ENCODE data around the gene TNFSF15. TPM values are rescaled to one million over a fixed set of nuclear protein-coding genes. Genes with fewer than 3 reads are reported as not detected.
A peak's percentile ranks its signal among the peaks of the same experiment; 100 is the strongest.

The TNFSF15 gene
- total RNA-seq, 4 donors from 2014 or later, result 0.06 to 0.83 (median 0.25) TPM

- H3K36me3 ChIP-seq, result no peaks in the 10 kb centered on the region
- H3K9me3 ChIP-seq, result no peaks in the 10 kb centered on the region
- DNase-seq (ENCODE audit: extremely low spot score), result peak; percentile 26
- H3K4me1 ChIP-seq, result peaks cover 0 to 24% (median 18%) of the 10 kb centered on the region in 4 donors
- 90% methylated on average over 4 of the region's 4 CpGs for WGBS
- H3K27me3 ChIP-seq, result no peaks in the 10 kb centered on the region
- no peak for TF ChIP-seq CTCF (IDR thresholded peaks at IDR 0.05)
- TF ChIP-seq EP300 (IDR thresholded peaks at IDR 0.05), result no peak
- TF ChIP-seq POLR2AphosphoS5 (IDR thresholded peaks at IDR 0.05), result no peak
- no peak for TF ChIP-seq POLR2A (IDR thresholded peaks at IDR 0.05; ENCODE audit: low read depth)
- intact Hi-C loops (cut with DNase I), result no loop called here
- no peak overlapping the region for H3K4me3 ChIP-seq
- H3K27ac ChIP-seq (replicated peaks in 1 of 4), result no peak overlapping the region
Observed at GRCh38 chr9:114787781-114788498, 17.9 kb downstream of the TNFSF15 start.

- TF ChIP-seq POLR2A (IDR thresholded peaks at IDR 0.05; ENCODE audit: low read depth) (no peak), POLR2AphosphoS5 (IDR thresholded peaks at IDR 0.05) (no peak), CTCF (IDR thresholded peaks at IDR 0.05) (no peak), EP300 (IDR thresholded peaks at IDR 0.05) (no peak)
- H3K4me1 ChIP-seq, result peaks cover 0 to 24% (median 18%) of the 10 kb centered on the region in 4 donors
- H3K36me3 ChIP-seq, result no peaks in the 10 kb centered on the region
- DNase-seq (ENCODE audit: extremely low spot score), result no peak
- H3K9me3 ChIP-seq, result no peaks in the 10 kb centered on the region
- intact Hi-C loops (cut with DNase I), result no loop called here
- H3K4me3 ChIP-seq, result no peak overlapping the region
- H3K27ac ChIP-seq (replicated peaks in 1 of 4), result no peak overlapping the region
- H3K27me3 ChIP-seq, result no peaks in the 10 kb centered on the region
- WGBS, result 87% methylated on average over 2 of the region's 2 CpGs
Observed at GRCh38 chr9:114787214-114787613, 18.6 kb downstream of the TNFSF15 start.

GRCh38 chr9:114785866-114786650, 19.8 kb downstream of the TNFSF15 start:
- Histone ChIP-seq H3K4me3 (no peak overlapping the region), H3K36me3 (no peaks in the 10 kb centered on the region), H3K4me1 (peaks cover 0 to 24% (median 18%) of the 10 kb centered on the region in 4 donors), H3K9me3 (no peaks in the 10 kb centered on the region), H3K27ac (replicated peaks in 1 of 4) (no peak overlapping the region), H3K27me3 (no peaks in the 10 kb centered on the region)
- TF ChIP-seq POLR2AphosphoS5 (IDR thresholded peaks at IDR 0.05) (no peak), CTCF (IDR thresholded peaks at IDR 0.05) (no peak), POLR2A (IDR thresholded peaks at IDR 0.05; ENCODE audit: low read depth) (no peak), EP300 (IDR thresholded peaks at IDR 0.05) (no peak)
- intact Hi-C loops (cut with DNase I), result no loop called here
- WGBS, result 54% methylated on average over 5 of the region's 5 CpGs
- DNase-seq (ENCODE audit: extremely low spot score), result peak; percentile 26

GRCh38 chr9:114784721-114785279, 21.0 kb downstream of the TNFSF15 start:
- Histone ChIP-seq H3K36me3 (no peaks in the 10 kb centered on the region), H3K4me1 (peaks cover 0 to 24% (median 18%) of the 10 kb centered on the region in 4 donors), H3K27ac (replicated peaks in 1 of 4) (no peak overlapping the region), H3K4me3 (no peak overlapping the region), H3K27me3 (peaks cover 0 to 5% (median 0%) of the 10 kb centered on the region in 4 donors), H3K9me3 (no peaks in the 10 kb centered on the region)
- no peak for TF ChIP-seq EP300 (IDR thresholded peaks at IDR 0.05)
- no peak for TF ChIP-seq CTCF (IDR thresholded peaks at IDR 0.05)
- TF ChIP-seq POLR2AphosphoS5 (IDR thresholded peaks at IDR 0.05), result no peak
- TF ChIP-seq POLR2A (IDR thresholded peaks at IDR 0.05; ENCODE audit: low read depth), result no peak
- WGBS, result 45% methylated on average over 6 of the region's 6 CpGs
- intact Hi-C loops (cut with DNase I), result no loop called here
- DNase-seq (ENCODE audit: extremely low spot score), result peak; percentile 21
